Activated CD4-positive, CD25-positive, alpha-beta regulatory T cell treated with anti-CD3 and anti-CD28 coated beads, Interleukin-2, amount 50 U/mL, for 24 hours (primary cell): Measurements from ENCODE around the gene ITGB8.
"Not testable (repeated sequence)": the region's sequence is repeated elsewhere in the genome, so short reads cannot be mapped to it uniquely, and the experiment has no call there.

Source experiments
- ATAC-seq, 2 donors: fragments of 150-1000 bp; cut with Tn5 transposase; one replicate each; pipeline ENCODE4 v1.10.0; 2021; ENCODE audit warnings: mild to moderate bottlenecking in 1 of 2, moderate library complexity in 1 of 2

Gene ITGB8

DNA sequence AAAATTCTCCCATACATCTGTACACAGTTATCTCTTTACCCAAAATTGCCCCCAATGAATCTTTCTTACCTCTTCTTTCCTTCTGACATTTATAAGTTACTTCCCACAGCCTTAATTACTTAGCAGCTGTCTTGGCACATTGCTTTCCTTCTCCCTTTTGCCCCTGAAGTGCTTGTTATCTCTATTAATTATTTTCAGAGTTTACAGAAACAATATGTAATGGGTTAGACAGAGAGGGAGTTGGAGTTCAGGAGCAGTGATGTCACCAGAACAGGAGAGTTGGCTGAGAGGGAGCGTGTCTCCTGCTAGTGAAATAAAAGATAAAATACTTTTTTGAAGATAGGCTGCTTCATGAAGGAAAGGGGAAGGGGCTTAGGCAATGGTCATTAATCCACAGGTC, 57.4 kb downstream of the ITGB8 start:
- ATAC-seq = no peak

DNA sequence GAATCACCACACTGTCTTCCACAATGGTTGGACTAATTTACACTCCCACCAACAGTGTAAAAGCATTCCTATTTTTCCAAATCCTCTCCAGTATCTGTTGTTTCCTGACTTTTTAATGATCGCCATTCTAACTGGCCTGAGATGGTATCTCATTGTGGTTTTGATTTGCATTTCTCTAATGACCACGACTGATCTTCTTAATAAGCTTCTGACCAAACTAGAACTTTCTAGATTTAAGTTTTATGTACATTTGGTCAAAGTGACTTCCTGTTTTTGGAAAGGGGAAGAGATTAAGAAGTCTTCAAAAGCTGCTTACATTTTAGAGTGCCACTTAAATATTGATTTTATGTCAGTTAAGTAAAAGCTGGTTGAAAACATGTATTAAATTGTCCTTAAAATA, 58.5 kb downstream of the ITGB8 start:
- not testable (repeated sequence) for ATAC-seq

DNA sequence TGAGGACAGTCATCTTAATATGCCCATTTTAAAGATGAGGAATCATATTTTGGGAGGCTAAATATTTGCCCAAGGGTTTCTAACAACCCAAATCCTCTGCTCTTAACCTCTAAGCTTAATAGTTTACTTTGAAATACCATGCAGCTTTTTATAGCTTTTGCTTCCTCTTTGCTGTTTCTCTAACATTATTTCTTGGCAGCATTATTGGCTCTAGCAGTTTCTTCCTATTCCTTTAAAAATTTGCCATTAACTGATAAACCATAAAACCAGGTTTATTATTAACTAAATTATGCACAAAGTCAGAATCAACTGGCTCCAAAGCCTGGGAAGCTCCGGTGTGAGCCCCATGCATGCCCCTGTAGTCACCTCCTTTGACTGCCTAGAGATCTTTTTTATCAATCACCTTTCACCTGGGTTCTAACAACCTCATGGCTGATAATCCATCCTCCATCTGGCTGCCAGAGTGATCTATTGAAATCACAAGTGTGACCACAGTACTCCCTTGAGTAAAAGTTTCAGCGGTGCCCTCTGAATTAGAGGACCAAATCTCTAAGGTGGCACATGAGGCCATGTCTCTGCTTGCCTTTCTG, 62.4 kb downstream of the ITGB8 start:
- no peak for ATAC-seq

DNA sequence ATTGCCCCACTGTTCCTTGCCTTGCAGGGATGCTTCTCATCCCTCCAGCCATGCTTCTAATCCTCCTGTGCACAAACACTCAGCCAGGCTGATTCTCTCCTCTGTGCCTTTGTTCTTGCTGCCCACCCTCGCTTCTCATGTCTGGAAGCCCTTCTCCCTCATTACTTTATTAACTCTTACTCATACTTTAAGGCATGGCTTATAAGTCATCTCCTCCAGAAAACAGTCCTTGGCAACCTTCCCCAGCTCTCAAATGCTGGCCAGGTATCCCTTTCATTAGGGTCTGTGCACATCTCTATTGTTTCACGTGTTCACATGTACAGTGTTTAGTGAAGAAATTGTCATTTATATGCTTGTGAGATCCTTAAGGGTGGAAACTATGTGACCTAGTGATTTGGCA, 62.9 kb downstream of the ITGB8 start:
- no peak for ATAC-seq

DNA sequence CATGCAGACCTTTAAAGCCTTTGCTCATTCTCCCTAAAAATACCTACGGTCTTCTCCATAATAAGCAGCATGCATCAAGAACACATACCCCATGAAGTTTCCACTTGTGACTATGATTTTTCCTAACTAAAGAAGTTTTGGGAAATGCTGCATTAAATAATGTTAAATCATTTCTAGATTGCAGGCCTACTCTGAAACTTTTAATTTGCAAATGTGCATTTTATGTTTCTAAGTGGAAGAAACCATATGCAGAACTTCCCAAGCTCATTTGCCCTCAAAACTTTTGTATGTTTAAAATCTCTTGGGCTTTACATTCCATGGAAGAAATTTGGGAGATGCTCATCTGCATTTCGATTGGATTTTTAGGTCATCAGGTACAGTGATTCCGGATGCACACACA, 63.6 kb downstream of the ITGB8 start:
- no peak for ATAC-seq

DNA sequence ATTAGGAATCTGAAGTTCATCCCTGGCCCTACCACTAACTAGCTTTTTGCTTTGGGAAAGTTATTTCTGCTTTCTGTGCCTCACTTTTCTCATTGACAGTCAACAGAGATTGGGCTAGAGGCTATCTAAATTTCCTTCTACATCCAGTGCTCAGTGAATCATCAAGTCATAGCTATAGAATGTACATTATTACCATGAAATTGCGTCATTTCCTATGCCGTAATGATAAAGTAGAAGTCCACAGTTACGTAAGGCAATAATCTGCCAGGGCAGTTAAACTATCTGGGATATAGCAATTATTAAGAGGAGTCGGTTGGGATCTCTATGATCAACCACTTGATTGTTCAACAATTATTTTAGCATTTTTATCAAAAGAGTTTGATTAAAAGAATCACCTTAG, 64.4 kb downstream of the ITGB8 start:
- ATAC-seq = no peak

DNA sequence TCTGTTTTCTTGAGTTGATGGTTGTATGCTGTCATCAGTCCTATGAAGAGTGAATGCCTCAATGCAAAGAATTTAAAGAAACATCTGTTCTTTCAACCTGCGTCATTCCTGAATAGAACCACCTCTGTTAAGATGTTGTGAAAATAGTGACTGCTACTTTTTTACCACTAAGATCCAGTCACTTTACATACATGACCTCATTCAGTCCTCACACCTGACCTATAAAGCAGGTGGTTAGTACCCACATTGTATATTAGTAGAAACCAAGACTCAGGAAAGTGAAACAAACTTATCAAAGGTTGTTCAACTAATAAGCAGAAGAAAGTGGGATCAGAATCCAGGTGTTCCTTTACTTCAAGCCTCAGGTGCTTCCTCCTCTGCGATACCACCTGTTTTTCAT, 64.8 kb downstream of the ITGB8 start:
- no peak for ATAC-seq

DNA sequence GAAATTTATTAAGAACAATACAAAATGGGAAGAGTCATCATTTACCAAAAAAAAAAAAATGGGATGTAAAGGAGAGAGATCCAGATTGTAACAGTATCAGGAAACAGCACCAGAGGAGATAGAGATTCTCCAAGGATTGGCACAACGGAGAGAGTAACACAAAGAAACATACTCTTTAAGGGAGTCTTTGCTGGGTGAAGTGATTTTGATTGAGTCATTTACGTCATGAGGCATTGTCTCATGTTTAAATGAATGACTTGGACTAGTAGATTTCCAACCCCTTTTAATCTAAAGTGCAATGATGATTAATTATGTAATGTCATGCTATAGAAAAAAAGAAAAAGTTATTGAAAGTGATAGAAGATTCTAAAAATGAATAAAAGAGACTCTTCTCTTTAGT, 68.8 kb downstream of the ITGB8 start:
- ATAC-seq = no peak

DNA sequence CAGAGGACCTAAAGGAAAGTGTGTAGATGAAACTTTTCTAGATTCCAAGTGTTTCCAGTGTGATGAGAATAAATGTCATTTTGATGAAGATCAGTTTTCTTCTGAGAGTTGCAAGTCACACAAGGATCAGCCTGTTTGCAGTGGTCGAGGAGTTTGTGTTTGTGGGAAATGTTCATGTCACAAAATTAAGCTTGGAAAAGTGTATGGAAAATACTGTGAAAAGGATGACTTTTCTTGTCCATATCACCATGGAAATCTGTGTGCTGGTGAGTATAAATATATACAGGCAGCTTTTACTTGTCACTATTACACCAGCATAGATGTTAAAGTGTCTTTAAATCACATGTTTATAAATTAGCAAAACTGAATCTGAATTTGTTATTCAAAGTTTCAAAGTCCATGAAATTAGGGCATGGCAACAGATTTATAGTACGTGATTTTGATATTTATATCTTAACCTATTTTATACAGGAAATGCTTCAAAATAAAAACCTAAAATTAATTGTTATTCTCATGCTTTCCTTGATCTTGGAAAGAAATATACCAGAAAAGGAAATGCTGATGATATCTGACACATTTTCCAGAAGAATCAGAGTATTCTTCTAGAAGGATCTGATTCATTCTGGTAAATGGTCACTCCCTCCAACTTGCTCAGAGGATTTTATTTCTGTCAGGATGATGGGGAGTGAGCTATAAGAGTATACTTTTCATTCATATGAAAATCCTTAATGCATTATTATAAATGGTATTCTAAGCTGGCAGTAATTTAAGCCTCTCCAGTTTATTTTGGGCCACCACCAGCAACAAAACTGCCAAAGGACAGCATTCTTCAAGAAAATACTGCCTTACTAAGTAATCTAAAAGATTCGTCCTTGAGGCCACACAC, 71.4 kb downstream of the ITGB8 start:
- ATAC-seq = no peak

DNA sequence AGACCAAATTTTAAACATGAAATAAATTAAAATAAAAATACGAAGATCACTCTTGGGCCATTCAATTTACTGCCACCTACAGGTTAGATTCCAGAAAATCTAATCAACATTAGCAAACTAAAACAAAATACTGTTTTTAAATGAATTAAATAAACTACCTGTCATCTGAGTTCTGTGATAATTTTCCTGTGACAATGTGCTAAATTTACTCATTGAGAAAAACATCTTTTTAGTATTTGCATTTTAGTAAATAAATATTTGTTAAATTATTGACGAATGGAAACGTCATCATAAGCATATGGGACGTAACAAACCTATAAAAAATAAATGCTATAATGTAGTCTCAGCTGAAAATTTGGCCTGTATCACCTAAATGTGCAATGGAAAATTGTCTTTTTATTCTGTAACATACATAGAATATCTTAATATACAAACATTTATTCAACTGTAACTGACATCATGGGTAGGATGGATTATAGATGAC, 72.1 kb downstream of the ITGB8 start:
- ATAC-seq = no peak

DNA sequence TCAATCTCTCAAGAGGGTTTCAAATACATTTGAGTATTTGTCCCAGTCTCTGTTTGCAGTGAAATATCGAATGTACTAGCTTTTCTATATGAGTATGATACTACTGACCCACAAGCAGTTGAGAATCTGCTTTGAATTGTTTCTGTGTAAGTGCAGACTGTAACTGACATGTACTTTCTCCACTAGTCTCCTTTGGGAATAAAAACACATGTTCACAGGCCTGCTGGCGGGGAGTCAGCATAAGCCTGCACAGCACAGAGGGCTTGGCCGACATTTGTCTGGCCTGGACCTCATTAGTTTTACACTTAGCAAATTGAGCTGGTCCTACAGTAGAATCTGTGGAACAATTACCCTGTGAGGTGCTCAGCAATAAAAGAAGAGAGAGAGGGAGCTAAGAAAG, 72.6 kb downstream of the ITGB8 start:
- ATAC-seq = no peak

DNA sequence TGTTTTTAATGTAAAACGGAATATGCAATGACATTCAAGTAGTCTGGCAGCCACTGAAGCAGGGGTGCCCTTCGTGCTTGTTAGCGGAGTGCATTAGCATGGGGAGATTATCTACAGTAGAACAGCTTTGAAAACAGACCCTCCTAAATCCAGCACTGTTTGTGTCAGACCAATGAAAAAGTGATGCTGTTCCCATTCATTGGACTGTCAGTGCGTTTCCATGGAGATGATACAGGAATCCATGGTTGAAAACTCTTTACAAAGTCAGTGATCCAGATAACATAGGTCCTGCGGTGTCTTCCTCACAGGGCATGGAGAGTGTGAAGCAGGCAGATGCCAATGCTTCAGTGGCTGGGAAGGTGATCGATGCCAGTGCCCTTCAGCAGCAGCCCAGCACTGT, 73.6 kb downstream of the ITGB8 start:
- ATAC-seq = no peak

DNA sequence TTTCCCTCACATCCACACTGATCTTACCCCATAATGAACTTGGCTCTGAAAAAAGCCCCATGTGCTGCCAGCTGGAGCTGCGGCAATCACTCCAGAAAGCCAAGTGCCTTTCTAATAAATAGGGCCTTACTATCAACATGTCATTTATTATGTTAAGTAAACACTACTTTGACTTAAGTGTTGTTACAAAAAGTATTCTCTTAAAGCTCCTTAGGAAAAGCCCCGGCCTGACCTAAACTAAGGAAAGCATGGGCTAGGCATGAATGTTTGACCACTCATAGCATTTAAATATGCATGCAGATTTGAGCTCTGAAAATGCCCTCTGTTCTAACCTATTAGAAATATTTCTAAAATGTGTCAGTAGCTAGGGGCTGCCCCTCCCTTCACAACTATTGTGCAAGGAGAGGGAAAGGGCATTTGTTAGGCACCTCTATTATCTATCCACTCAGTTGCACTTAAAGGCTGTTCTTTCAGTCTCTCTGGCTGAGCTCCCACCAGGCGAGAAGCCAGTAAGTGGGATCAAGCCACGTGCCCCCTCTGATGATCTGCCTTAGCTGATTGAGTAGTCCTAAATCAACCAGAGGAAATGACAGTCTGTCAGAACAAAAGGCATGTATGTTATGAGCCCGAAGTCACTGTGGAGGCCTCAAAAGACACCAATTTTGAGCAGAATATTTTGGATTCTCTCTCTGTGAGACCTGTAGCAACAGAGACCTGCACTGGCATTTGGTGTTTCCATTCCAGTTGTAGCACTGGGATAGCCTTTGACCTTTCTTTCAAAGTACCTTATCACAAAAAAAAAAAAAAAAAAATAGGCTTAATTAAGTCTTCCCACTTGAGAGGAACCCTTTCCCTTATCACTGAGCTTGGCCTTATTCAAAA, 77.1 kb downstream of the ITGB8 start:
- no peak for ATAC-seq

DNA sequence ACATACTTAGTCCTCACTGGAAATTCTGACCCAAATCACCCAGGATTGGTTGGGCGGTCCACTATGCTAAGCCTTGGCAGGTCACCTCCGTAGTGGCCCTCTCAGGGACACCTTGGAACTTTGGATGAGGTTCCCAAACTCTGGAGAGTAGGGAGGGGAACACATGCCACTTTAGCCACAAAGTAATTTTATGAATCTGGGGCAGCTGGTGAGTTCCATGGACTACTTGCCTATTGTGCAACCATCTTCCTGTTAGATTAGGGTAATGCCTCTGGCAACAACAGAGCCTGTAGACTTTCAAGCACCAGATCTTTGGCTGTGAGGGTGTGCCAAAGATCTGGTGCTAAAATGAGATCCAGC, 77.7 kb downstream of the ITGB8 start:
- no peak for ATAC-seq

DNA sequence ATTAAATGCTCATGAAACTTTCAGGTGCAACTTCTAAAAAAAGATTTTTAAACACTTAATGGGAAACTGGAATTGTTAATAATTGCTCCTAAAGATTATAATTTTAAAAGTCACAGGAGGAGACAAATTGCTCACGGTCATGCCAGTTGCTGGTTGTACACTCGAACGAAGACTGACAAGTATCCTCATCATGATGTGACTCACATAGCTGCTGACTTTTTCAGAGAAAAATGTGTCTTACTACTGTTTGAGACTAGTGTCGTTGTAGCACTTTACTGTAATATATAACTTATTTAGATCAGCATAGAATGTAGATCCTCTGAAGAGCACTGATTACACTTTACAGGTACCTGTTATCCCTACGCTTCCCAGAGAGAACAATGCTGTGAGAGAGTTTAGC, 79.3 kb downstream of the ITGB8 start:
- ATAC-seq = no peak

DNA sequence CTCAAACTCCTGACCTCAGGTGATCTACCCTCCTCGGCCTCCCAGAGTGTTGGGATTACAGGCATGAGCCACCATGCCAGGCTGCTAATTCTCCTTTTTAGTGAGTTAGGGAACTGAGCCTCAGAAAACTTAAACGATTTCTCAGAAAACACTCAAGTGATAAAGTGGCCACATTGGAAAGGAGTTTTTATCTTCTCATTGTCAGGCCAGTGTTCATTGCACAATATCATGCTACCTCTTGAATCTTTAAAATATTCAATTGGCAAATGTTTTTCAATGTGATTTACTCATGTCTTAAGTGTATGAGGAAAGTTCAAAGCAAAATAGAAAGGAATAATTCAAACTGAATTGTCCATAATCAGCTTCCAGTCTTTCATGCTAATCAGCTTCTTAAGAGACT, 80.7 kb downstream of the ITGB8 start:
- no peak for ATAC-seq

DNA sequence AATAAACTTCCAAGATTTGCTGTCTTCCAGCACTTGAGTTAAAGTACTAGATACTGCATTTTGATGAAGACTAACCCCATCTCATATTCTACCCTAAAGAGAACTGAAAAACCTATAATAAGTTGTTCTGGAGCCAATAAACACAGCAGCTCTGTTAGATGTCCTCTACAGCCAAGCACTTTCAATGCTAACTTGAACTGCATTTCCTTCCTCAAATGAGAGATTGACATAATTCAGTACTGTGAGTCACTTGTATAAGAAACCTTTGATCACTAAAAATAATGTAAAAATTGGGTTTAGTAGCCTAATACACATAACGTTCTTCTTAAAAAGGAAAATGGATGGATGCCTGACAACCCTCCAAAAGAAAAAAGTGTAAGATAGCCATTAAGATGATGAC, 81.3 kb downstream of the ITGB8 start:
- ATAC-seq = no peak

DNA sequence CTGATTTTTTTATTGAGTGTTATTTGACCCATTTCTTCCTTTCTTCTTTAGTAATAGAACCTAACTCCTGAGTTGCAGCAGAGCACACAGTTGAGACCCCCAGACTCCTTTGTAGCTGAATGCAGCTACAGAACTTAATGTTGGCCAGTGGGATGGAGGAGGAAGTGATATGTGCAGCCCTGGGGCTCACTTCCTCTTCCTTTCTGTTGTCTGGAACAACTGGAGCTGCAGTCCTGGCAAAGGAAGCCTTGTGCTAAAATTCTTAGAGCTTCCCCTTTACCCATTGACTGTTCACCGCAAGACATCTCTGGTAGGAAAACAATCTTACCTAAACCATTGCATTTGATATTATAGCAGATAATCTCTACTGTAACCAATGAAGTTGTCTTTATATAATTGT, 86.6 kb downstream of the ITGB8 start:
- no peak for ATAC-seq

DNA sequence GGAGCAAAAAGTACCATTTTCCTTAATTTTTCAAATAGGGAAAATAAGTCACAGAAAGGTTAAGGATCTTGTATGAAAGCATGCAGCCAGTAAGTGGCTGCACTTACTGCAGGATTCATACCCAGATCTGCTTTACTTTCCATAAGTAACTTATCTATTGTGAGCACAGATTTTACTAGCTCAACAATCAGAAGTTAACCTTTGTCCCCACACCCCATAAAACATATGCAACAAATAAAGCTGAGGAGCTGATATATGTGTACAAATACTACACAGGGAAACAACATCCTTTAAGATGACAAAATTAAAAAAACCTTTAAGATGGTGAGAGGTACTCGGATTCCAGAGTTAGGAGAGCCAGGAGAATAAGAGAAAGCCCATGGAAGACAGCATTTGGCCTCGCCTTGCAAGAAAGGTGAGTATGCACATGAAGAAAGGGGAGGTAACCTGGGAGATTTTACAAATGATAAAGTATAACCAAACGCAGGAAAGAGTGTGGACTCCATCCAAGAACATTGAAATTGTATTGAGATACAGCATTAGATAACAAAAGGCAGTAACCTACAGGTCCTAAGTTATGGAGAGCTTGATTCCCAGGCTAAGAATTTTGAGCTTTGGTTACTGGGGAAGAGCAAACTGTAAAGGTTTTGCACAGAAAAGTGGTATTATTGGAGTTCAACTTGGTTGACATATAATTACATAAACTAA, 87.1 kb downstream of the ITGB8 start:
- ATAC-seq = no peak

DNA sequence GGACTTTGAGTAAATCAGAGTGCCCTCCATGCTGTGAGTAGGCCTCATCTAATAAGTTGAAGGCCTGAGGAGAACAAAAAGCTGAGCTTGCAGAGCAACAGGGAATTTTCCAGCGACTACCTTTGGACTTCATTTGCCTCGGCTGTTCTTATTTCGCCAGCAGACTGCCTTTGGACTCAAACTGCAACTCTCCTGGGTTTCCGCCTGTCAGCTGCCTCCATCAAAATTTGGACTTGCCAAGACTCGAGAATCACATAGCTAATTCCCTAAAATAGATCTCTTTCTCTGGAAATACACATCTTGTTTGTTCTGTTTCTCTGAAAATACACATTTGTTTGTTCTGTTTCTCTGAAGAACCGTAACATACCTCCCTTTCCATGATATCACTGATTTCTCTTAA, 93.8 kb downstream of the ITGB8 start:
- no peak for ATAC-seq

DNA sequence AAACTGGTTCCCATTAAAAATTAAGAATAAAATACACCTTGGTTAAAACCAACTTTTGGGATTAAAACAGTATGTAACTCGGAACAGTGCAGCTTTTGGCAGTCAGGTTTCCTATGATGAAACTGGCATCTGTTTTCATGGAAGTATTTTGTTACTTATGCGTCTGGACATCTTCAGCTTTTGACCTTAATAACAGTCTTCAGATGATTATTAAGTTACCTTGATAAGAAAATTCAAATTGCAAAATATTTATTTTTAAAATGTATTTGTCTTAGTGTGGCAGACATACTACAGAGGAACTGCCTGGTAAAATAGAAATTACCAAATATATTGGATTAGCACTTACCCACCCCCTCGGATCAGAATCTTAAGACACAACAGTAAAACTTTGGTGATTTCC, 100.0 kb downstream of the ITGB8 start:
- no peak for ATAC-seq

DNA sequence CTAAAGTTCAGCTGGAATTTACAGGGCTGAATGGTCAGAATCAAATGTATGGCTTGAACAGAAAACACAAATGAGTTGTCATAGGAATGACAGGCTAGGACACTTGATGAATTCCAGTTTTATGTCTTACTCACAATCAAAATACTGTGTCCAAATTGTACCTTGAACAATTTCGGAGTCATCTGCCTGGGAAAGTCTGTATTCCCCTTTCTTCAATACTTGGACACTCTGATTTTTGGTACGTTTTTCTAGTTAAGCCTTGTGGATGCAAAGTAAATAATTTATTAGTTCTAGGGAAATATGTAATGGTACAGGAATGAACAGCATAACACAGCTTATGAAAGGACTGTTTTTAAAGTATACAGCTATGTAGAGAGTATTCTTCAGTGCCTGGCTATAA, 100.4 kb downstream of the ITGB8 start:
- ATAC-seq = no peak

DNA sequence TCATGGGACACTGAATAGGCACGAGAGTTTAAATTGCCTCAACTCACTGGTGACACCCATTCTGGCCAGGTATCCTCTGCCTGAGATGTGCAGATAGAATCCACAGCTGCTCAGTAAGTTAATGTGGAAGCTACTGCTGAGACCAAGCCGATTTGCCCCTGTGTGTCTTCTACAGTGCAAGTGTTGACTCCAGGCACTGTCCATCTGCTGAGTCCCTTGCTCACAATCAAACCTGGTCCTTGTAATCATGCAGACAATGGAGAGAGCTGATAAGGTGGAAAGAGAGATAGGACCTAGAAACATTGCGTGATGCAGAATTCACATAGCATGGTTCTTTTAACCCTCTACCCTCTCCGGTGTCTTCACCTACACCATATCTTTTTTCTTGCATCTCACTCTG, 101.4 kb downstream of the ITGB8 start:
- ATAC-seq = no peak
